Measurements from ENCODE around the gene B2M. TPM values are rescaled to one million over a fixed set of nuclear protein-coding genes. Genes with fewer than 3 reads are reported as not detected.

B2M gene
- total and polyA plus RNA-seq, 10 of the 15 experiments (the other 5 are each of a cell fraction or from before 2014, with no cell fraction given): 2,901 to 22,794 (median 8,374) TPM

DNA sequence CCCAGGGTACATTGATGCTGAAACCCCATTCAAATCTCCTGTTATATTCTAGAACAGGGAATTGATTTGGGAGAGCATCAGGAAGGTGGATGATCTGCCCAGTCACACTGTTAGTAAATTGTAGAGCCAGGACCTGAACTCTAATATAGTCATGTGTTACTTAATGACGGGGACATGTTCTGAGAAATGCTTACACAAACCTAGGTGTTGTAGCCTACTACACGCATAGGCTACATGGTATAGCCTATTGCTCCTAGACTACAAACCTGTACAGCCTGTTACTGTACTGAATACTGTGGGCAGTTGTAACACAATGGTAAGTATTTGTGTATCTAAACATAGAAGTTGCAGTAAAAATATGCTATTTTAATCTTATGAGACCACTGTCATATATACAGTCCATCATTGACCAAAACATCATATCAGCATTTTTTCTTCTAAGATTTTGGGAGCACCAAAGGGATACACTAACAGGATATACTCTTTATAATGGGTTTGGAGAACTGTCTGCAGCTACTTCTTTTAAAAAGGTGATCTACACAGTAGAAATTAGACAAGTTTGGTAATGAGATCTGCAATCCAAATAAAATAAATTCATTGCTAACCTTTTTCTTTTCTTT lies 5.8 kb downstream of the B2M start (continued):
- peak; percentile 21; the same call in 1 of the 2 replicates for TF ChIP-seq SMAD5 (IDR thresholded peaks at IDR 0.05; ENCODE audit: low read depth)
- no peak for TF ChIP-seq WRNIP1 (IDR thresholded peaks at IDR 0.05; ENCODE audit: borderline replicate concordance, low read depth, low read length)
- TF ChIP-seq STAT1 (conservative IDR thresholded peaks at IDR 0.05): no peak
- TF ChIP-seq POLR2AphosphoS2 (IDR thresholded peaks at IDR 0.05; ENCODE audit: low read depth, low read length): peak; percentile 54; the same call in 1 of the 2 replicates
- TF ChIP-seq HDAC2 (IDR thresholded peaks at IDR 0.05): no peak

DNA sequence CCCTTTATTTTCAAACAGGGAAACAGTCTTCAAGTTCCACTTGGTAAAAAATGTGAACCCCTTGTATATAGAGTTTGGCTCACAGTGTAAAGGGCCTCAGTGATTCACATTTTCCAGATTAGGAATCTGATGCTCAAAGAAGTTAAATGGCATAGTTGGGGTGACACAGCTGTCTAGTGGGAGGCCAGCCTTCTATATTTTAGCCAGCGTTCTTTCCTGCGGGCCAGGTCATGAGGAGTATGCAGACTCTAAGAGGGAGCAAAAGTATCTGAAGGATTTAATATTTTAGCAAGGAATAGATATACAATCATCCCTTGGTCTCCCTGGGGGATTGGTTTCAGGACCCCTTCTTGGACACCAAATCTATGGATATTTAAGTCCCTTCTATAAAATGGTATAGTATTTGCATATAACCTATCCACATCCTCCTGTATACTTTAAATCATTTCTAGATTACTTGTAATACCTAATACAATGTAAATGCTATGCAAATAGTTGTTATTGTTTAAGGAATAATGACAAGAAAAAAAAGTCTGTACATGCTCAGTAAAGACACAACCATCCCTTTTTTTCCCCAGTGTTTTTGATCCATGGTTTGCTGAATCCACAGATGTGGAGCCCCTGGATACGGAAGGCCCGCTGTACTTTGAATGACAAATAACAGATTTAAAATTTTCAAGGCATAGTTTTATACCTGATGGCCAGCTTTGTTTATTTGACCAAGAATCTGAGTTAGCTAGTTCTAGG lies 7.0 kb downstream of the B2M start:
- Histone ChIP-seq H3K4me3 (no peak overlapping the region; the same call in 1 of the 2 replicates), H2AFZ (ENCODE audit: control insufficient read depth, low read depth, low read length) (no peak overlapping the region), H3K9ac (ENCODE audit: control insufficient read depth, insufficient read depth, low read length) (peak overlapping the region; percentile 59; the same call in 1 of the 2 replicates), H3K27ac (ENCODE audit: control insufficient read depth, insufficient read depth) (peak overlapping the region; percentile 83), H3K4me2 (ENCODE audit: control insufficient read depth, insufficient read depth) (peak overlapping the region; percentile 71; the same call in 1 of the 2 replicates), H3K36me3 (ENCODE audit: control insufficient read depth in 2 of 2, insufficient read depth in 2 of 2, low read length in 1 of 2) (peaks cover 19 to 50% of the 10 kb centered on the region in 2 experiments), H3K4me1 (ENCODE audit: control insufficient read depth, insufficient read depth, low read length) (peaks cover 72% of the 10 kb centered on the region), H3K79me2 (ENCODE audit: control insufficient read depth, insufficient read depth, low read length) (peaks cover 64% of the 10 kb centered on the region), H3K9me3 (replicated peaks; ENCODE audit: control insufficient read depth, insufficient read depth, low read length) (no peaks in the 10 kb centered on the region), H3K27me3 (replicated peaks in 1 of 2; ENCODE audit: control insufficient read depth in 2 of 2, insufficient read depth in 2 of 2, low read length in 1 of 2) (no peaks in the 10 kb centered on the region), H4K20me1 (ENCODE audit: control insufficient read depth, insufficient read depth) (peaks cover 30% of the 10 kb centered on the region)
- ATAC-seq: no peak
- in situ Hi-C loops (cut with MboI) (no loop called here), intact Hi-C loops (cut with micrococcal nuclease; ENCODE audit: unreplicated experiment) (no loop called here)
- CTCF ChIA-PET: interaction anchor here (0.5 to 14.3 kb wide), 5 partner anchors 9 to 140 kb away, joined by 3 to 278 read pairs (median 153); partner anchors contain the start of genes SPG11 and TRIM69
- RAD21 ChIA-PET (ENCODE audit: unreplicated experiment): interaction anchor here (1.1 to 18.4 kb wide), 4 partner anchors 8 to 55 kb away, joined by 6 to 653 read pairs (median 120); partner anchors contain the start of genes B2M, PATL2, SPG11 and TRIM69
- DNase-seq (ENCODE audit: low read depth, low spot score): no peak
- SMC1A ChIA-PET (ENCODE audit: uncharacterized antibody, unreplicated experiment): interaction anchor here (1.5 to 19.0 kb wide), 3 partner anchors 8 to 53 kb away, joined by 7 to 637 read pairs (median 87); partner anchors contain the start of genes PATL2, SPG11 and TRIM69
- WGBS (ENCODE audit: insufficient coverage, insufficient replicate concordance, low lambda C conversion rate, missing lambda C conversion rate): 37% methylated on average over 4 of the region's 4 CpGs
- no TSS peak for BruUV-seq (replicated peaks)
- POLR2A ChIA-PET: interaction anchor here (7.3 to 24.8 kb wide), 3 partner anchors 7 to 53 kb away, joined by 79 to 718 read pairs (median 255); partner anchors contain the start of genes B2M, PATL2, SPG11 and TRIM69
- no peak for FAIRE-seq
- no peak for TF ChIP-seq STAT1 (conservative IDR thresholded peaks at IDR 0.05)
- TF ChIP-seq FOS (IDR thresholded peaks at IDR 0.05; ENCODE audit: borderline replicate concordance, extremely low read depth, insufficient read length): no peak
- TF ChIP-seq, protein P1, sequence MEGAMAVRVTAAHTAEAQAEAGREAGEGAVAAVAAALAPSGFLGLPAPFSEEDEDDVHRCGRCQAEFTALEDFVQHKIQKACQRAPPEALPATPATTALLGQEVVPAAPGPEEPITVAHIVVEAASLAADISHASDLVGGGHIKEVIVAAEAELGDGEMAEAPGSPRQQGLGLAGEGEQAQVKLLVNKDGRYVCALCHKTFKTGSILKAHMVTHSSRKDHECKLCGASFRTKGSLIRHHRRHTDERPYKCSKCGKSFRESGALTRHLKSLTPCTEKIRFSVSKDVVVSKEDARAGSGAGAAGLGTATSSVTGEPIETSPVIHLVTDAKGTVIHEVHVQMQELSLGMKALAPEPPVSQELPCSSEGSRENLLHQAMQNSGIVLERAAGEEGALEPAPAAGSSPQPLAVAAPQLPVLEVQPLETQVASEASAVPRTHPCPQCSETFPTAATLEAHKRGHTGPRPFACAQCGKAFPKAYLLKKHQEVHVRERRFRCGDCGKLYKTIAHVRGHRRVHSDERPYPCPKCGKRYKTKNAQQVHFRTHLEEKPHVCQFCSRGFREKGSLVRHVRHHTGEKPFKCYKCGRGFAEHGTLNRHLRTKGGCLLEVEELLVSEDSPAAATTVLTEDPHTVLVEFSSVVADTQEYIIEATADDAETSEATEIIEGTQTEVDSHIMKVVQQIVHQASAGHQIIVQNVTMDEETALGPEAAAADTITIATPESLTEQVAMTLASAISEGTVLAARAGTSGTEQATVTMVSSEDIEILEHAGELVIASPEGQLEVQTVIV (IDR thresholded peaks at IDR 0.05; ENCODE audit: borderline replicate concordance, partially characterized antibody): no peak
- TF ChIP-seq YBX1 (IDR thresholded peaks at IDR 0.05): no peak
- TF ChIP-seq, protein P2, sequence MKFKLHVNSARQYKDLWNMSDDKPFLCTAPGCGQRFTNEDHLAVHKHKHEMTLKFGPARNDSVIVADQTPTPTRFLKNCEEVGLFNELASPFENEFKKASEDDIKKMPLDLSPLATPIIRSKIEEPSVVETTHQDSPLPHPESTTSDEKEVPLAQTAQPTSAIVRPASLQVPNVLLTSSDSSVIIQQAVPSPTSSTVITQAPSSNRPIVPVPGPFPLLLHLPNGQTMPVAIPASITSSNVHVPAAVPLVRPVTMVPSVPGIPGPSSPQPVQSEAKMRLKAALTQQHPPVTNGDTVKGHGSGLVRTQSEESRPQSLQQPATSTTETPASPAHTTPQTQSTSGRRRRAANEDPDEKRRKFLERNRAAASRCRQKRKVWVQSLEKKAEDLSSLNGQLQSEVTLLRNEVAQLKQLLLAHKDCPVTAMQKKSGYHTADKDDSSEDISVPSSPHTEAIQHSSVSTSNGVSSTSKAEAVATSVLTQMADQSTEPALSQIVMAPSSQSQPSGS (IDR thresholded peaks at IDR 0.05; ENCODE audit: low read length): no peak
- TF ChIP-seq, protein P3, sequence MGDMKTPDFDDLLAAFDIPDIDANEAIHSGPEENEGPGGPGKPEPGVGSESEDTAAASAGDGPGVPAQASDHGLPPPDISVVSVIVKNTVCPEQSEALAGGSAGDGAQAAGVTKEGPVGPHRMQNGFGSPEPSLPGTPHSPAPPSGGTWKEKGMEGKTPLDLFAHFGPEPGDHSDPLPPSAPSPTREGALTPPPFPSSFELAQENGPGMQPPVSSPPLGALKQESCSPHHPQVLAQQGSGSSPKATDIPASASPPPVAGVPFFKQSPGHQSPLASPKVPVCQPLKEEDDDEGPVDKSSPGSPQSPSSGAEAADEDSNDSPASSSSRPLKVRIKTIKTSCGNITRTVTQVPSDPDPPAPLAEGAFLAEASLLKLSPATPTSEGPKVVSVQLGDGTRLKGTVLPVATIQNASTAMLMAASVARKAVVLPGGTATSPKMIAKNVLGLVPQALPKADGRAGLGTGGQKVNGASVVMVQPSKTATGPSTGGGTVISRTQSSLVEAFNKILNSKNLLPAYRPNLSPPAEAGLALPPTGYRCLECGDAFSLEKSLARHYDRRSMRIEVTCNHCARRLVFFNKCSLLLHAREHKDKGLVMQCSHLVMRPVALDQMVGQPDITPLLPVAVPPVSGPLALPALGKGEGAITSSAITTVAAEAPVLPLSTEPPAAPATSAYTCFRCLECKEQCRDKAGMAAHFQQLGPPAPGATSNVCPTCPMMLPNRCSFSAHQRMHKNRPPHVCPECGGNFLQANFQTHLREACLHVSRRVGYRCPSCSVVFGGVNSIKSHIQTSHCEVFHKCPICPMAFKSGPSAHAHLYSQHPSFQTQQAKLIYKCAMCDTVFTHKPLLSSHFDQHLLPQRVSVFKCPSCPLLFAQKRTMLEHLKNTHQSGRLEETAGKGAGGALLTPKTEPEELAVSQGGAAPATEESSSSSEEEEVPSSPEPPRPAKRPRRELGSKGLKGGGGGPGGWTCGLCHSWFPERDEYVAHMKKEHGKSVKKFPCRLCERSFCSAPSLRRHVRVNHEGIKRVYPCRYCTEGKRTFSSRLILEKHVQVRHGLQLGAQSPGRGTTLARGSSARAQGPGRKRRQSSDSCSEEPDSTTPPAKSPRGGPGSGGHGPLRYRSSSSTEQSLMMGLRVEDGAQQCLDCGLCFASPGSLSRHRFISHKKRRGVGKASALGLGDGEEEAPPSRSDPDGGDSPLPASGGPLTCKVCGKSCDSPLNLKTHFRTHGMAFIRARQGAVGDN (IDR thresholded peaks at IDR 0.05): no peak
